Mammary epithelial cell (primary cell): ENCODE measurements around the gene KCNIP4.

Source experiments
- EZH2 ChIP-seq: IDR thresholded peaks from 2 replicates; pipeline ENCODE4 v1.6.1; 2012; ENCODE audit warnings: low read length, inconsistent platforms, borderline replicate concordance
- TF ChIP-seq, protein P1 (sequence below), 2 donors: IDR thresholded peaks in 1 of 2; conservative IDR thresholded peaks in 1 of 2; 2 replicates each; pipeline ENCODE4 v1.5.1; 2011 to 2012; ENCODE audit warnings: inconsistent platforms in 2 of 2, low read length in 2 of 2, mild to moderate bottlenecking in 2 of 2, control low read depth in 1 of 2, low read depth in 1 of 2; ENCODE audit not compliant: insufficient read depth in 1 of 2; ENCODE audit errors: extremely low read depth in 1 of 2

DNA sequence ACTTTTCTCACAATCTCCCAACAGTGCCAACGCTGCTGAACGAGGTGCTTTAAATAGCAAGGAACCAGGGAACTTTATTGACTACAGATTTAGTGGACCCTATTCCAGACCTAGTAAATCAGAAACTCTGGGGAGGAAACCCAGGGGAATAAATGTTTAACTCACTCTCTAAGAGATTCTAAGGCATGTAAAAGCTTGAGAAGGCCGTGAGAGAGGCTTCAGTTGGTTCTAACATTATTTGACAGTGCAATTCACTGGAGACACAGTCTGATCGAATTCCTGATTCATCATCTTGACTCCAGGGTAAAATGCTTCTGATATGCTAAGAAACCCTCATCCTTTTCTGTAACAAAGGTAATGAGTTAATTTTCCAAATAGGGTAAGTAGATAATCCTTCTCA, 494.4 kb downstream of the KCNIP4 start:
- TF ChIP-seq, protein P1, sequence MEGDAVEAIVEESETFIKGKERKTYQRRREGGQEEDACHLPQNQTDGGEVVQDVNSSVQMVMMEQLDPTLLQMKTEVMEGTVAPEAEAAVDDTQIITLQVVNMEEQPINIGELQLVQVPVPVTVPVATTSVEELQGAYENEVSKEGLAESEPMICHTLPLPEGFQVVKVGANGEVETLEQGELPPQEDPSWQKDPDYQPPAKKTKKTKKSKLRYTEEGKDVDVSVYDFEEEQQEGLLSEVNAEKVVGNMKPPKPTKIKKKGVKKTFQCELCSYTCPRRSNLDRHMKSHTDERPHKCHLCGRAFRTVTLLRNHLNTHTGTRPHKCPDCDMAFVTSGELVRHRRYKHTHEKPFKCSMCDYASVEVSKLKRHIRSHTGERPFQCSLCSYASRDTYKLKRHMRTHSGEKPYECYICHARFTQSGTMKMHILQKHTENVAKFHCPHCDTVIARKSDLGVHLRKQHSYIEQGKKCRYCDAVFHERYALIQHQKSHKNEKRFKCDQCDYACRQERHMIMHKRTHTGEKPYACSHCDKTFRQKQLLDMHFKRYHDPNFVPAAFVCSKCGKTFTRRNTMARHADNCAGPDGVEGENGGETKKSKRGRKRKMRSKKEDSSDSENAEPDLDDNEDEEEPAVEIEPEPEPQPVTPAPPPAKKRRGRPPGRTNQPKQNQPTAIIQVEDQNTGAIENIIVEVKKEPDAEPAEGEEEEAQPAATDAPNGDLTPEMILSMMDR (conservative IDR thresholded peaks at IDR 0.05 in 1 of 2, IDR thresholded peaks at IDR 0.05 in 1 of 2; ENCODE audit: extremely low read depth in 1 of 2, insufficient read depth in 1 of 2, low read depth in 1 of 2, low read length in 2 of 2) = no peak
- no peak for TF ChIP-seq EZH2
